Neural cell (in vitro differentiated cells): Measurements from ENCODE around the gene KIAA0586.

Experiments
- CTCF ChIP-seq: fragments of 450-650 bp; IDR thresholded peaks from 2 replicates; pipeline ENCODE4 v1.5.1; 2014; ENCODE audit warnings: antibody characterized with exemption, mild to moderate bottlenecking, moderate library complexity; ENCODE audit not compliant: poor library complexity, severe bottlenecking
- EP300 ChIP-seq: fragments of 450-650 bp; conservative IDR thresholded peaks from 2 replicates; pipeline ENCODE4 v1.6.1; 2014; ENCODE audit warnings: antibody characterized with exemption, mild to moderate bottlenecking, moderate library complexity; ENCODE audit not compliant: poor library complexity, severe bottlenecking
- EZH2 ChIP-seq: fragments of 200-600, 300-800 bp; shearing (Covaris generic), sonication (generic); IDR thresholded peaks from 2 replicates; pipeline ENCODE4 v1.6.1; 2014; ENCODE audit warnings: antibody characterized with exemption, low read length, borderline replicate concordance, mild to moderate bottlenecking; ENCODE audit not compliant: insufficient read depth, poor library complexity, severe bottlenecking
- POLR2AphosphoS5 ChIP-seq: IDR thresholded peaks from 2 replicates; pipeline ENCODE4 v1.6.1; 2012
- RAD21 ChIP-seq: fragments of 450-650 bp; conservative IDR thresholded peaks from 2 replicates; pipeline ENCODE4 v1.6.1; 2014; ENCODE audit warnings: antibody characterized with exemption, mild to moderate bottlenecking, moderate library complexity
- REST ChIP-seq: IDR thresholded peaks from 2 replicates; pipeline ENCODE4 v1.6.1; 2012; ENCODE audit warnings: borderline replicate concordance
- SMC3 ChIP-seq: fragments of 450-650 bp; conservative IDR thresholded peaks from 2 replicates; pipeline ENCODE4 v1.6.1; 2014; ENCODE audit warnings: antibody characterized with exemption, mild to moderate bottlenecking, moderate library complexity; ENCODE audit not compliant: poor library complexity
- TAF1 ChIP-seq: IDR thresholded peaks from 2 replicates; pipeline ENCODE4 v1.6.1; 2012; ENCODE audit warnings: low read depth

GRCh38 chr14:58395562-58395811, 32.0 kb upstream of the KIAA0586 start:
- no peak for TF ChIP-seq CTCF
- TF ChIP-seq REST: no peak
- no peak for TF ChIP-seq RAD21
- TF ChIP-seq SMC3: no peak
- no peak for TF ChIP-seq TAF1
- TF ChIP-seq EP300: no peak
- TF ChIP-seq EZH2: no peak
- no peak for TF ChIP-seq POLR2AphosphoS5
